ENCODE measurements around the gene TMEM14A. TPM values are rescaled to one million over a fixed set of nuclear protein-coding genes. Genes with fewer than 3 reads are reported as not detected.

The TMEM14A gene
- total RNA-seq, 1 experiment from 2014 or later, result 7.3 TPM

GRCh38 chr6:52691718-52692117, 20.8 kb downstream of the TMEM14A start:
- no peaks in the 10 kb centered on the region for H3K79me1 ChIP-seq (ENCODE audit: insufficient read depth, low read depth, low read length, poor library complexity, severe bottlenecking)
- H3K9me3 Mint-ChIP-seq, result peaks cover 0 to 2% of the 10 kb centered on the region in 2 experiments; a peak in 1 of 5 replicates
- no peak overlapping the region for H4K91ac ChIP-seq (ENCODE audit: insufficient read length, low read depth, low read length)
- TF ChIP-seq CTCF (conservative IDR thresholded peaks at IDR 0.05), result no peak
- no peak overlapping the region for H2BK120ac ChIP-seq (ENCODE audit: low read depth, low read length, poor library complexity, severe bottlenecking)
- H2BK12ac ChIP-seq (ENCODE audit: insufficient read length, low read depth, low read length), result no peak overlapping the region
- H3K4me1 Mint-ChIP-seq, result no peaks in the 10 kb centered on the region
- no peak overlapping the region for H3K9ac ChIP-seq (ENCODE audit: extremely low read depth, insufficient read length, low read length)
- H3K4me2 ChIP-seq (ENCODE audit: insufficient read depth, insufficient read length, low read length), result no peak overlapping the region
- H4K5ac ChIP-seq (ENCODE audit: insufficient read length, low read depth, low read length), result no peak overlapping the region
- no peaks in the 10 kb centered on the region for H3K27me3 ChIP-seq (ENCODE audit: insufficient read depth, low read length)
- H3K18ac ChIP-seq (ENCODE audit: insufficient read length, low read depth, low read length), result no peak overlapping the region
- no peaks in the 10 kb centered on the region for H3K9me3 ChIP-seq (ENCODE audit: control insufficient read depth, low read depth, low read length)
- H3T11ph ChIP-seq (ENCODE audit: low read length), result no peak overlapping the region
- no peak overlapping the region for H4K8ac ChIP-seq (replicated peaks; ENCODE audit: insufficient read length, low read depth, low read length)
- H3K27ac ChIP-seq (ENCODE audit: insufficient read length, low read depth, low read length), result no peak overlapping the region
- H3K4me1 ChIP-seq (ENCODE audit: insufficient read depth, low read length), result no peaks in the 10 kb centered on the region
- no peak overlapping the region for H2BK5ac ChIP-seq (ENCODE audit: insufficient read length, low read length)
- H3K23ac ChIP-seq (ENCODE audit: insufficient read length, low read depth, low read length), result no peak overlapping the region
- no peak overlapping the region for H2AK5ac ChIP-seq (ENCODE audit: insufficient read length, low read length)
- H3K23me2 ChIP-seq (ENCODE audit: insufficient read length, low read depth, low read length, poor library complexity, severe bottlenecking), result no peaks in the 10 kb centered on the region
- no peaks in the 10 kb centered on the region for H3K27me3 Mint-ChIP-seq (ENCODE audit: low read depth)
- peaks cover 0 to 3% (median 0%) of the 10 kb centered on the region in 3 experiments; a peak in 2 of 7 replicates for H3K36me3 Mint-ChIP-seq (ENCODE audit: insufficient read depth in 1 of 3, low read depth in 3 of 3)
- H4K20me1 ChIP-seq (ENCODE audit: control insufficient read depth, insufficient read depth, insufficient read length), result no peaks in the 10 kb centered on the region
- H3K4me3 Mint-ChIP-seq, result no peak overlapping the region
- H3K56ac ChIP-seq (ENCODE audit: insufficient read length, low read depth, low read length), result no peak overlapping the region
- no peaks in the 10 kb centered on the region for H3K79me2 ChIP-seq (ENCODE audit: insufficient read depth, low read length)
- H3K14ac ChIP-seq (ENCODE audit: insufficient read depth, low read length), result no peak overlapping the region
- no peak overlapping the region for H2BK15ac ChIP-seq (ENCODE audit: low read depth, low read length)
- H3K27ac Mint-ChIP-seq, result no peak overlapping the region
- no CpG with 5 or more reads among the region's 2 CpGs for WGBS (ENCODE audit: extremely low coverage, insufficient read length, low lambda C conversion rate)
- H2BK20ac ChIP-seq (ENCODE audit: low read depth, low read length, poor library complexity, severe bottlenecking), result no peak overlapping the region
- H3K4ac ChIP-seq (ENCODE audit: low read depth, low read length), result no peak overlapping the region
- no peak for DNase-seq
- no peak overlapping the region for H2AFZ ChIP-seq (ENCODE audit: low read length)
